Measurements from ENCODE around the gene CD244. TPM values are rescaled to one million over a fixed set of nuclear protein-coding genes. Genes with fewer than 3 reads are reported as not detected.

Gene CD244
- total RNA-seq, 1 donor, result not detected

GRCh38 chr1:160865337-160865736 lies 2.6 kb upstream of the CD244 start:
- no peak for DNase-seq (ENCODE audit: low read depth)
- TF ChIP-seq CTCF (IDR thresholded peaks at IDR 0.05; ENCODE audit: insufficient read depth, low read length), result no peak
- H3K4me3 ChIP-seq (ENCODE audit: low read depth, low read length), result no peak overlapping the region

- TF ChIP-seq CTCF (IDR thresholded peaks at IDR 0.05; ENCODE audit: insufficient read depth, low read length), result no peak
- DNase-seq (ENCODE audit: low read depth), result no peak
- H3K4me3 ChIP-seq (ENCODE audit: low read depth, low read length), result no peak overlapping the region
Measured at GRCh38 chr1:160864173-160864572, 1.5 kb upstream of the CD244 start.

- no peak for TF ChIP-seq CTCF (IDR thresholded peaks at IDR 0.05; ENCODE audit: insufficient read depth, low read length)
- DNase-seq (ENCODE audit: low read depth), result no peak
- no peak overlapping the region for H3K4me3 ChIP-seq (ENCODE audit: low read depth, low read length)
Measured at GRCh38 chr1:160863774-160864131, 1.1 kb upstream of the CD244 start.

GRCh38 chr1:160863061-160863773 lies 530 bp upstream of the CD244 start:
- H3K4me3 ChIP-seq (ENCODE audit: low read depth, low read length), result no peak overlapping the region
- TF ChIP-seq CTCF (IDR thresholded peaks at IDR 0.05; ENCODE audit: insufficient read depth, low read length), result no peak
- no peak for DNase-seq (ENCODE audit: low read depth)

GRCh38 chr1:160860840-160861505 lies 1.7 kb downstream of the CD244 start:
- no peak for DNase-seq (ENCODE audit: low read depth)
- no peak overlapping the region for H3K4me3 ChIP-seq (ENCODE audit: low read depth, low read length)
- TF ChIP-seq CTCF (IDR thresholded peaks at IDR 0.05; ENCODE audit: insufficient read depth, low read length), result no peak

- no peak overlapping the region for H3K4me3 ChIP-seq (ENCODE audit: low read depth, low read length)
- no peak for DNase-seq (ENCODE audit: low read depth)
- TF ChIP-seq CTCF (IDR thresholded peaks at IDR 0.05; ENCODE audit: insufficient read depth, low read length), result no peak
Measured at GRCh38 chr1:160859166-160859565, 3.5 kb downstream of the CD244 start.

Measured in fibroblast of the aortic adventitia (primary cell).